Gastroesophageal sphincter (tissue), 4 donors: Measurements from ENCODE around the gene ATXN7L3. TPM values are rescaled to one million over a fixed set of nuclear protein-coding genes. Genes with fewer than 3 reads are reported as not detected.
A peak's percentile ranks its signal among the peaks of the same experiment; 100 is the strongest.

Source experiments
- ATAC-seq: fragments of 150-250 bp; one replicate; pipeline ENCODE4 v1.9.1; 2016; ENCODE audit warnings: mild to moderate bottlenecking, moderate library complexity
- H3K27ac ChIP-seq, 4 donors: fragments of 200-600 bp; sonication (generic) in 3 of 4; 1 replicate in 3 of 4; 2 replicates in 1 of 4; pipeline ENCODE4 v1.5.1; 2016 to 2019
- H3K27me3 ChIP-seq: fragments of 200-600 bp; sonication (generic); one replicate; pipeline ENCODE4 v1.5.1; 2019
- H3K36me3 ChIP-seq, 2 donors: fragments of 200-600 bp; sonication (generic); one replicate each; pipeline ENCODE4 v1.5.1; 2019; ENCODE audit warnings: control low read depth in 1 of 2
- H3K4me1 ChIP-seq, 3 donors: fragments of 200-600 bp; sonication (generic); 1 replicate in 2 of 3; 2 replicates in 1 of 3; pipeline ENCODE4 v1.5.1; 2016 to 2019; ENCODE audit warnings: control low read depth in 2 of 3
- H3K4me3 ChIP-seq, 2 donors: fragments of 200-600 bp; sonication (generic); one replicate each; pipeline ENCODE4 v1.5.1; 2019; ENCODE audit warnings: mild to moderate bottlenecking in 1 of 2, moderate library complexity in 1 of 2
- H3K9me3 ChIP-seq, 3 donors: fragments of 200-600 bp; sonication (generic); one replicate each; pipeline ENCODE4 v1.5.1; 2017 to 2019; ENCODE audit warnings: control low read depth in 2 of 3
- EP300 ChIP-seq: sonication (generic); formaldehyde crosslinking; IDR thresholded peaks from one replicate; pipeline ENCODE4 v1.6.1; 2017; ENCODE audit warnings: antibody characterized with exemption, mild to moderate bottlenecking
- POLR2A ChIP-seq, 2 donors: fragments of 450-650 bp; IDR thresholded peaks; one replicate each; pipeline ENCODE4 v1.6.1; 2017; ENCODE audit warnings: antibody characterized with exemption in 2 of 2, mild to moderate bottlenecking in 2 of 2, moderate library complexity in 1 of 2
- POLR2AphosphoS5 ChIP-seq: sonication (generic); formaldehyde crosslinking; IDR thresholded peaks from one replicate; pipeline ENCODE4 v1.6.1; 2017; ENCODE audit warnings: antibody characterized with exemption
- WGBS, 2 donors: methylation state at CpG; one replicate each; pipeline ENCODE4 v1.1.5; 2018; ENCODE audit warnings: low coverage in 1 of 2; 5-methylcytosine and 5-hydroxymethylcytosine counted together
- total RNA-seq, 4 donors: library from RNA; depleted of rRNA; stranded (reverse); fragments of >200 nt; gene quantifications; one replicate each; pipeline ENCODE4 v1.1.0, GENCODE V29; 2016
- TF ChIP-seq, protein P1 (sequence below), 4 experiments: fragments of 200-600 bp in 2 of 4; fragments of 450-650 bp in 2 of 4; sonication (generic) in 1 of 4; IDR thresholded peaks; one replicate each; pipeline ENCODE4 v1.5.1; 2017 to 2019; ENCODE audit warnings: antibody characterized with exemption in 4 of 4, mild to moderate bottlenecking in 2 of 4, moderate library complexity in 2 of 4

The ATXN7L3 gene
- total RNA-seq, 4 donors from 2014 or later = 33.2 to 63.0 (median 49.0) TPM

DNA sequence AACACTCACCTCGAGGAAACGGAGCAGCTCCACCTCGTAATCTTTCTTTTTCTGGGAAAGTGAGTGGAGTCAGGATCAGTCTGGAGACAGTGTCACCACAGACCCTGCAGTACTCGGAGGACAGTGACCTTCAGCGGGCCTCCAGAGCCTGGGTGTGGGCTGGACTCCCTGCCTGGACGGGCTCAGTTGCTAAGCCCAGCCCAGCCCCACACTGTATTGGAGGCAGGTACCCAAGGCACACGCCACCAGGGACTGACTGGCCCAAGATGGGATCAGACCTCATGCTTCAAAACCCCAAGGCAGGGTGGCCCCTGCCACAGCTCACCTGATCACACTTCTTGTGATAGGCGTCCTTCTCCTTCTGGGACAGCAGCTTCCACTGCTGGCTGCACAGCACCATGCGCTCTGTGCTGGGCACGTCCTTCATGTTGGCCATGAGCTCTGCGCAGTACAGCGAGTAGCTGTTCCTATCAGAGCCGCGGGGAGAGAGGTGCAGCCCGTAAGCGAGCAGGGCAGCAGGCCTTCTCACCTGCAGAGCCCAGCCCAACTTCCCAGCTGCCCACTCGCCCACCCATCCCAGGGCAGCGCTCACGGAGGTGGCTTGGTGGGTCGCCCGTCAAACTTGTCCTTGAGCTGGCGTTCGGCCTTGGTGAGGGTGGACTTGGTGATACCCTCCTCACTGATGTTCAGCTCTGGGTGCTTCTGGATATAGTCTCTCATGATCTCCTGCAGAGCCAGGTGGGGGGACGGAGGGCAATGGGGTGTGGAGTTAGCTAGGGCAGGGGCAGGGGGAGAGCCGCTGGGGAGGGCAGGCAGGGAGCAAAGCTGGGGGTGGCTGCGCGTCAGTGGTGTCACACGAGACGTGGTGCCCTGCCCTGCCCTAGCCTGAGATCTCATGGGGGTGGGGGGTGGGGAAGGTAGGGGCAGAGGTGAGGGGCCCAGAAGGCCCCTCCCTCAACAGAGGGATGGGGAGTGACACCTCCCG, 11.9 kb upstream of the ATXN7L3 start:
- no peaks in the 10 kb centered on the region for H3K9me3 ChIP-seq
- H3K4me1 ChIP-seq = peaks cover 3 to 46% (median 14%) of the 10 kb centered on the region in 3 donors
- H3K4me3 ChIP-seq = no peak overlapping the region
- TF ChIP-seq EP300 (no peak), POLR2AphosphoS5 (no peak), POLR2A (IDR thresholded peaks at IDR 0.05) (no peak)
- TF ChIP-seq, protein P1, sequence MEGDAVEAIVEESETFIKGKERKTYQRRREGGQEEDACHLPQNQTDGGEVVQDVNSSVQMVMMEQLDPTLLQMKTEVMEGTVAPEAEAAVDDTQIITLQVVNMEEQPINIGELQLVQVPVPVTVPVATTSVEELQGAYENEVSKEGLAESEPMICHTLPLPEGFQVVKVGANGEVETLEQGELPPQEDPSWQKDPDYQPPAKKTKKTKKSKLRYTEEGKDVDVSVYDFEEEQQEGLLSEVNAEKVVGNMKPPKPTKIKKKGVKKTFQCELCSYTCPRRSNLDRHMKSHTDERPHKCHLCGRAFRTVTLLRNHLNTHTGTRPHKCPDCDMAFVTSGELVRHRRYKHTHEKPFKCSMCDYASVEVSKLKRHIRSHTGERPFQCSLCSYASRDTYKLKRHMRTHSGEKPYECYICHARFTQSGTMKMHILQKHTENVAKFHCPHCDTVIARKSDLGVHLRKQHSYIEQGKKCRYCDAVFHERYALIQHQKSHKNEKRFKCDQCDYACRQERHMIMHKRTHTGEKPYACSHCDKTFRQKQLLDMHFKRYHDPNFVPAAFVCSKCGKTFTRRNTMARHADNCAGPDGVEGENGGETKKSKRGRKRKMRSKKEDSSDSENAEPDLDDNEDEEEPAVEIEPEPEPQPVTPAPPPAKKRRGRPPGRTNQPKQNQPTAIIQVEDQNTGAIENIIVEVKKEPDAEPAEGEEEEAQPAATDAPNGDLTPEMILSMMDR (IDR thresholded peaks at IDR 0.05) = no peak
- peak overlapping the region in 3 of 4 donors; percentile 59 to 78 (median 65) for H3K27ac ChIP-seq
- peaks cover 0 to 89% of the 10 kb centered on the region in 2 donors for H3K36me3 ChIP-seq
- 90% methylated on average over 2 of the region's 30 CpGs for WGBS, 2 donors
- no peaks in the 10 kb centered on the region for H3K27me3 ChIP-seq
- no peak for ATAC-seq

DNA sequence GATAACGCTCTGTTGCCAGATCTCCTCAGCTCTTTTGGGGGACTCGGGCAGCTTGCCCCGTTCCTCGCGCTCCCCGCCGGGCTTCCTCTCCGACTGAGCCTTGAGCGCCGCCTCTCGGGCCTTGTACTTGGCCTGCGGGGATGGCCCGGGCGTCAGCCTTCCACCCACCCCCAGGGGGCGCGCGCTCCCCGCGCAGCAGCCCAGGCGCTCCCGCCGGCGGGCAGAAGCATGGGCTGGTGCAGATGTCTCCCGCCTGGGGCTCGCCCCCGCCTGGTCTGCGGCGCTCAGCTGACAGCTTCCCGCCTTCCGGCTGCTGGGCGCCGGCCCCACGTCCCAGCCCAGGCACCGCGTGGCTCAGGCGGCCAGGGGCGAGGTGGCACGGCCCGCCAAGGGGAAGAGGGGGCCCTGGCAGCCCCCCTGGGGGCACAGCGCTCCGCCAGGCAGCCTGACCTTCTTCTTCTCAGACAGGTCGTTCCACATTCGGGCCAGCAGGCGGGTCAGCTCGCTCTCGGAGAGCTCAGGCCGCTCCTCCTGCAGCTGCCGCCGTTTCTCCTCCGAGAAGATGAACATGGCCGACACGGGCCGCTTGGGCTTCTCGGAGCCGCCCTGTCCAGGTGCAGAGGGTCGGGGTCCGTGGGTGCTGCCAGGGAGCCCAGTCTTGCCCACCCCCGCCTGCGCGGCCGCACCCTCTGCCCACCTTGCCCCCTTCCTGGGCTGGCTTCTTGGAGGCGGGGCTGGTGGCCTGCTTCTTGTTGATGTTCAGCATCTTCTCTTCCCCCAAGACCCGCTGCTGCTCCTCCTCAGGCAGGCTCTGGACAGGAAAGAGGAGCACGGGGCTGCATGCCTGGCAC, 10.9 kb upstream of the ATXN7L3 start:
- no peak for TF ChIP-seq POLR2A (IDR thresholded peaks at IDR 0.05)
- peak; percentile 54 for TF ChIP-seq POLR2AphosphoS5
- TF ChIP-seq EP300 = no peak
- TF ChIP-seq, protein P1 (IDR thresholded peaks at IDR 0.05) = peak; percentile 99 to 100 (median 100)
- WGBS, 2 donors = no CpG with 5 or more reads among the region's 64 CpGs
- Histone ChIP-seq H3K27ac (peak overlapping the region in 3 of 4 donors; percentile 59 to 78 (median 65)), H3K27me3 (no peaks in the 10 kb centered on the region), H3K4me1 (peaks cover 3 to 44% (median 14%) of the 10 kb centered on the region in 3 donors), H3K9me3 (no peaks in the 10 kb centered on the region), H3K36me3 (peaks cover 0 to 82% of the 10 kb centered on the region in 2 donors), H3K4me3 (peak overlapping the region in 1 of 2 donors; percentile 25)
- peak; percentile 97 for ATAC-seq

DNA sequence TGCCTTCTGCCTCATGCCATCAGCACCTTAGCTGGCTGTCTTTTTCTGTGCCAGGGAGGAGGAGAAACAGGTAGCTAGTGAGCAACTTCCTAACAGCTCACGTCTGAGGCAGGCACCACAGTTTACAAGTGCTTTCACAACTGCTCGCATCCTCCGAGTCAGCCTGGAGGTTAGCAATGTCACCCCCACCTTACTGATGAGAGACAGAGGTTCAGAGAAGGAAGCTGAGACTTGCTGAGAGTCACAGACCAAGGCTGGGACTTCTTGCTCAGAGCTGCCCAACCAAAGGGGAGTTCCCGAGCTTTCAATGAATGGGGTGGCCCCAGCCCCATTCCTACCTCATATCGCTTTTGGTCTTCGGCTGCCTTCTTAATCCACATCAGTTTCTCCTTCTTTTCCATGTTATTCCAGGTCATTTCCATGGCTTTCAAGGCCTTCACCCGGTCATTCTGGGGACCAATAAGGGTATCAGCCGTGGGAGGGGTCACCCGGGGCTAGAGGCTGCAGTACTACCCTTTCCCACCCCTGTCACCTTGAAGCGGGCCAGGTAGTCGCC, 10.2 kb upstream of the ATXN7L3 start:
- no peak for ATAC-seq
- Histone ChIP-seq H3K36me3 (peaks cover 0 to 75% of the 10 kb centered on the region in 2 donors), H3K9me3 (no peaks in the 10 kb centered on the region), H3K27ac (peak overlapping the region in 3 of 4 donors; percentile 59 to 78 (median 65)), H3K4me1 (peaks cover 3 to 47% (median 14%) of the 10 kb centered on the region in 3 donors), H3K4me3 (peak overlapping the region in 1 of 2 donors; percentile 25), H3K27me3 (no peaks in the 10 kb centered on the region)
- TF ChIP-seq POLR2AphosphoS5 (no peak), EP300 (no peak), POLR2A (IDR thresholded peaks at IDR 0.05) (no peak)
- TF ChIP-seq, protein P1 (IDR thresholded peaks at IDR 0.05) = no peak
- 56 to 77% methylated on average over 4 to 6 of the region's 11 CpGs for WGBS, 2 donors

DNA sequence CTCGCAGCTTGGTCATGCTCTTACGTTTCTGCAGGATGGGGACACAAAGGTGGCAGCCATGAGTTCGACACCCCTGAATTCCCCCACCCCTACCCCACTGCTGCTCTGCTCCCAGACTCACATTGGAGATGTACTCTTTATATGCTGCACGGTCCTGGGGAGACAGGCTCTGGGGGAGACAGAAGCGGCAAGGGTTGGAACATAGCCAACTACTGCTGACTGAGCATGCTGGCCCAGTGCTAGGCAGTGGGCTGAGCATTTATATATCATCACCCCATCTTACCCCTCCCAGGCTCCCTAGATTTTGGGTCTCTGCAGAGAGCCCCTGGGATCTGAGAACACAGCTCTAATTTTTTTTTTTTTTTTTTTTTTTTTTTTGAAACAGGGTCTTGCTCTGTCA, 8.1 kb upstream of the ATXN7L3 start:
- H3K4me3 ChIP-seq = no peak overlapping the region
- H3K27me3 ChIP-seq = no peaks in the 10 kb centered on the region
- no peak overlapping the region for H3K27ac ChIP-seq
- H3K4me1 ChIP-seq = peaks cover 3 to 52% (median 14%) of the 10 kb centered on the region in 3 donors
- ATAC-seq = no peak
- TF ChIP-seq, protein P1 (IDR thresholded peaks at IDR 0.05) = no peak
- TF ChIP-seq POLR2AphosphoS5 (no peak), EP300 (no peak), POLR2A (IDR thresholded peaks at IDR 0.05) (no peak)
- peaks cover 0 to 54% of the 10 kb centered on the region in 2 donors for H3K36me3 ChIP-seq
- 33 to 86% methylated on average over 1 to 3 of the region's 5 CpGs for WGBS, 2 donors
- no peaks in the 10 kb centered on the region for H3K9me3 ChIP-seq
